Embryonic facial prominence (tissue), 1 donor: ENCODE data around the gene PSEN1.

Experiments used
- DNase-seq: peaks from one replicate; pipeline ENCODE4 v3.0.0-alpha.2; 2016; ENCODE audit errors: extremely low spot score

Gene PSEN1

DNA sequence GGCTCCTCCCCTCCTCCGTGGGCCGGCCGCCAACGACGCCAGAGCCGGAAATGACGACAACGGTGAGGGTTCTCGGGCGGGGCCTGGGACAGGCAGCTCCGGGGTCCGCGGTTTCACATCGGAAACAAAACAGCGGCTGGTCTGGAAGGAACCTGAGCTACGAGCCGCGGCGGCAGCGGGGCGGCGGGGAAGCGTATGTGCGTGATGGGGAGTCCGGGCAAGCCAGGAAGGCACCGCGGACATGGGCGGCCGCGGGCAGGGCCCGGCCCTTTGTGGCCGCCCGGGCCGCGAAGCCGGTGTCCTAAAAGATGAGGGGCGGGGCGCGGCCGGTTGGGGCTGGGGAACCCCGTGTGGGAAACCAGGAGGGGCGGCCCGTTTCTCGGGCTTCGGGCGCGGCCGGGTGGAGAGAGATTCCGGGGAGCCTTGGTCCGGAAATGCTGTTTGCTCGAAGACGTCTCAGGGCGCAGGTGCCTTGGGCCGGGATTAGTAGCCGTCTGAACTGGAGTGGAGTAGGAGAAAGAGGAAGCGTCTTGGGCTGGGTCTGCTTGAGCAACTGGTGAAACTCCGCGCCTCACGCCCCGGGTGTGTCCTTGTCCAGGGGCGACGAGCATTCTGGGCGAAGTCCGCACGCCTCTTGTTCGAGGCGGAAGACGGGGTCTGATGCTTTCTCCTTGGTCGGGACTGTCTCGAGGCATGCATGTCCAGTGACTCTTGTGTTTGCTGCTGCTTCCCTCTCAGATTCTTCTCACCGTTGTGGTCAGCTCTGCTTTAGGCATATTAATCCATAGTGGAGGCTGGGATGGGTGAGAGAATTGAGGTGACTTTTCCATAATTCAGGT is at the start of gene PSEN1:
PSEN1 (plus strand) TSS at position 121 of the 839 bp plus-strand sequence. CDS start 11,513 bp downstream, outside the sequence.
- peak; percentile 89 for DNase-seq

- no peak for DNase-seq
Measured at GRCh38 chr14:73091044-73091443, 45.3 kb upstream of the PSEN1 start.

- no peak for DNase-seq
Measured at GRCh38 chr14:73097421-73097820, 38.9 kb upstream of the PSEN1 start.

GRCh38 chr14:73100334-73100733 is 36.0 kb upstream of the PSEN1 start:
- no peak for DNase-seq

GRCh38 chr14:73102806-73103497 is 33.4 kb upstream of the PSEN1 start:
- no peak for DNase-seq

DNA sequence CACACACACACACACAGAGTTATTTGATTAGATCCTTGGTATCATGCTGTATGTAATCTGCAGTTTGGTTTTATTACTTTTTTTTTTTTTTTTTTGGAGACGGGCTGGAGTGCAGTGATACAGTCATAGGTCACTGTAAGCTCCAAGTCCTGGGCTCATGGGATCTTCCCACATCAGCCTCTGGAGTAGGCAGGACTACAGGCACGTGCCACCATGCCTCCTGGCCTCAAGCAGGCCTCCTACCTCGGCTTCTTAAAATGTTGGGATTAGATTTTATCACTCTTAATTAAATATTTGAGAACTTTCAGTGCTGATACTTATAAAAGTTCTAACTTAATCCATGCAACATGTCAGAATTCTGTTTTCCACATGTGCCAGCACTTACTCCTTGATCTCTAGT is 31.3 kb upstream of the PSEN1 start:
- no peak for DNase-seq

GRCh38 chr14:73105727-73106126 is 30.6 kb upstream of the PSEN1 start:
- no peak for DNase-seq

- DNase-seq, result no peak
Measured at GRCh38 chr14:73116079-73116665, 20.1 kb upstream of the PSEN1 start.

DNA sequence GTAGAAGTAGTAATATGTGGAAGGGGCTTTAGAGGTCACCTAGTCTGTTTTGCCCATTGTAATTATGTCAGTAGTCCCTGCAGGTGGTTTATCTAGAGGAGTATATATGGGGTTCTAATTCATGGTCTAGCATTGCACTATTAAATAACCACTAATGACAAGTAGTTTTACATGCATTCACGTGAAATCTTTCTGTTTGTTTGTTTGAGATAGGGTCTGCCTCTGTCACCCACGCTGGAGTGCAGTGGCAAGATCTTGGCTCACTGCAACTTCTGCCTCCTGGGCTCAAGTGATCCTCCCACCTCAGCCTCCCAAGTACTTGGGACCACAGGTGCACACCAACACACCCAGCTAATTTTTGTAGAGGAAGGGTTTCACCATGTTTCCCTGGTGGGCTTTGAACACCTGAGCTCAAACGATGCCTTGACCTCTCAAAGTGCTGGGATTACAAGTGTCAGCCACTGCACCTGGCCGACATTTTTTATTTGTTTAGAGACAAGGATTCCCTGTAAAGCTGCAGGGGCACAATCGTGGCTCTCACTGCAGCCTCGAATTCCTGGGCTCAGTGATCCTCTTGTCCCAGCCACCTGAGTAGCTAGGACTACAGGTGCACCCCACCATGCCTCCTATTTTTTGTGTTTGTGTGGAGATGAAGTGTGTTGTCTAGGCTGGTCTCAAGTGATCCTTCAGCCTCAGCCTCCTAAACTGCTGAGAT is 12.0 kb upstream of the PSEN1 start:
- DNase-seq, result no peak

GRCh38 chr14:73125169-73125588 is 11.1 kb upstream of the PSEN1 start:
- DNase-seq, result no peak

DNA sequence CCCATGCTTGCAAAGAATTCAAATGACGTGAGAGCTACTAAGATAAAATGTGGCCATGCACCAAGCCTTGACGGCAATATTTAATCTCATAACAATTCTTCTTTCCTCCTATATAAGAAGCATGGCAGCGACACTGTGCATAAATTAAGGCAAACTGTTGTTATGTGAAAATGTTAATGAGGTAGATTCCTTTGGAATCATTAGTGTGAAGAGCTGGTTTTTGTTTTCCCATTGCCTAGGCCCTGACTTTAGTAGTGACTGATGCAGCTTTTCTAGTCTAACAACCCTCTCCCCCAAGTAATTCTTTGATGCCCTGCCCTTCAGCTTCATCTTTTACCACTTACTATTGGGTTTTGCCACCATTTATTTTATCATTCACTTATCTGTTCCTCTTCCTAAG is 10.6 kb upstream of the PSEN1 start:
- DNase-seq, result no peak

- DNase-seq, result no peak
Measured at GRCh38 chr14:73133795-73134194, 2.5 kb upstream of the PSEN1 start.

- DNase-seq, result no peak
Measured at GRCh38 chr14:73136085-73136386, 271 bp upstream of the PSEN1 start.

DNA sequence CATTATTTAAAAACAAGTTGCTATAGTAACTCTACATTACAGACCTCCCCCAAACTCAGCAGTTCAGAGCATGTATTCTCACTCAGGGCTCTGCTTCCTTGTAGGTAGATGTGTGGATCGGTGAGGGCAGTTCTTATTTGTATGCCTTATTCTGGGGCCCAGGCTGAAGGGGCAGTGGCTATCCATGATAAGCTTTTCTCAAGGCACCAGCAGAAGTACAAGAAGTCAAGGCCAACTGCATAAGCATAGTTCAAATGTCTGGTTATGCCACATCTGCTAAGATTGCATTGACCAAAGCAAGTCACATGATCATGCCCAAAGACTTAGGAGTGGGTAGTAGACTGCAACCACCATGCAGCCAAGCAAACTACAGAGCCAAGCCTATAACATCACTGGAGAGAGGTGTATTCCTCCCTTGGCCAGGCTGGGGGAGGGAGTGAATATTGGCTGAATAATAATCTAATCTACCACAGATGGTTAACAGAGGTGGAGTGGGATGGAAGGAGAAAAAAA is 4.6 kb downstream of the PSEN1 start:
- DNase-seq, result no peak

DNA sequence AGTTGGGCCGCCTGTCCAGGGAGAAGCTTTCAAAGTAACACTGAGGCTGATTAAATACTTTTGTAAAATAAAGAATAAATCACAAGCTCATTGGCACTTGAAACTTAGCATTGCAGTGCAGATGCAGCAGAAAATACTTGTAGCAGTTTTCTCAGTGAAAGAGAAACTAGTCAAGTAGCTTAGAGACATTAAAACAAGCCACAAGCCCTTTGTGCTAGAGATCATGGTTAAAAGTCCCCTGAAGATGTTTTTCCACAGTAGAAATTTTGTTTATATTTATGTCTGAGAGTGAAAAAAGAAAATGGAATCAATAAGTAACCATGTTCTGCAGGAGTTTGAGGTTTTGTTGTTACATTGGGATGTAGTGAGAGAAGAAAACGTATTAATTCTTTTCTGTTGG is 5.9 kb downstream of the PSEN1 start:
- no peak for DNase-seq

- DNase-seq, result no peak
Measured at GRCh38 chr14:73143003-73143402, 6.7 kb downstream of the PSEN1 start.

- DNase-seq, result no peak
Measured at GRCh38 chr14:73143617-73144016, 7.3 kb downstream of the PSEN1 start.

GRCh38 chr14:73145371-73145770 is 9.1 kb downstream of the PSEN1 start:
- DNase-seq, result no peak

- DNase-seq, result no peak
Measured at GRCh38 chr14:73146111-73146510, 9.8 kb downstream of the PSEN1 start.

GRCh38 chr14:73149753-73150152 is 13.4 kb downstream of the PSEN1 start:
- DNase-seq, result no peak

GRCh38 chr14:73153272-73153671 is 17.0 kb downstream of the PSEN1 start:
- DNase-seq, result no peak

DNA sequence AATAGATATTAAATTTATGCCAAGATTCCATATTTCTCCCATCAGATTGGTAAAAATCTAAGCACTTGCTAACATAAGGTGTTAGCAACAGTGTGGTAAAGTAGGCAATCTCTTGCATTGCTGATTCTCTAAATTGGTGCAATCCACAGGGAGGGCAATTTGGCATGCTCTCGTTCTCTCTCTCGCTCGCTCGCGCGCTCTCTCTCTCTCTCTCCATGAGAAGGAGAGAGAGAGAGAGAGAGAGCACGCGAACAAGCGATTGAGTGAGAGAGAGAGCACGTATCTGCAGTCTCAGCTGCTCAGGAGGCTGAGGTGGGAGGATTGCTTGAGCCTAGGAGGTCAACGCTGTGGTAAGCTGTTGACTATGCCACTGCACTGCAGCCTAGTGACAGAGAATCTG is 25.9 kb downstream of the PSEN1 start:
- no peak for DNase-seq
